Neural crest cell (in vitro differentiated cells): ENCODE measurements around the gene DYSF. TPM values are rescaled to one million over a fixed set of nuclear protein-coding genes. Genes with fewer than 3 reads are reported as not detected.

ENCODE experiments used
- DNase-seq: peaks from one replicate; pipeline ENCODE4 v3.0.0; 2021; ENCODE audit warnings: low read depth, mixed read lengths, low spot score
- H3K27ac Mint-ChIP-seq: one replicate; pipeline ENCODE4 v1.8.0; 2021; ENCODE audit warnings: mild to moderate bottlenecking, mixed read lengths; ENCODE audit not compliant: unreplicated experiment
- H3K27me3 Mint-ChIP-seq: 2 replicates; pipeline ENCODE4 v1.8.0; 2021; ENCODE audit warnings: low read depth, mild to moderate bottlenecking, mixed read lengths
- H3K36me3 Mint-ChIP-seq: 2 replicates; pipeline ENCODE4 v1.8.0; 2021; ENCODE audit warnings: low read depth, mild to moderate bottlenecking, mixed read lengths
- H3K4me1 Mint-ChIP-seq: 2 replicates; pipeline ENCODE4 v1.8.0; 2021; ENCODE audit warnings: mixed read lengths
- H3K4me3 Mint-ChIP-seq: one replicate; pipeline ENCODE4 v1.8.0; 2021; ENCODE audit warnings: mild to moderate bottlenecking, mixed read lengths
- H3K9me3 Mint-ChIP-seq: 2 replicates; pipeline ENCODE4 v1.8.0; 2021; ENCODE audit warnings: mixed read lengths
- total RNA-seq: library from RNA; stranded (reverse); gene quantifications from 2 replicates; pipeline ENCODE4 v1.2.1, GENCODE V29; 2021
- TF ChIP-seq, protein P1 (sequence below): fragments of 200-600 bp; sonication (generic); conservative IDR thresholded peaks from 2 replicates; pipeline ENCODE4 v1.5.0; 2021; ENCODE audit warnings: antibody characterized with exemption, mild to moderate bottlenecking

Gene DYSF
- total RNA-seq, 1 donor from 2014 or later, result 2.2 TPM

DNA sequence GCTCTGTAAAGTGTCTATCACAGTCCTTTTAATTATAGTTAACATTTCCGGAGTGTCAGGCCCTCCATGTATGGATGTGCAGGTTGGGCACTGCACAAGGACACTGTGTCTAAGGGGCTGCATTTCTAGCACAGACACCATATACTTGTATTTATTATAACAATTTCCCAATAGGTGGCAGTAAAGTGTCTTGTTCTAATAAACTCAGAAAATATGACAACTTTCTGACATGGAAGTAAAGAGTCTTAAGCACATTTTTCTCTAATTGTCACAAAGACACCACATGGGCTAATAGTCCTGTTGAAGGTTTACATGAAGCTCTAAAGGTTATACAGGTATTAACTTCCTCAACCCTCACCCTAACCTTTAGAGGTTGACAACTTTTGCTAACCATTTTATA is 156.6 kb downstream of the DYSF start:
- H3K4me3 Mint-ChIP-seq, result no peak overlapping the region
- H3K27me3 Mint-ChIP-seq, result peaks cover 24% of the 10 kb centered on the region
- DNase-seq, result no peak
- H3K36me3 Mint-ChIP-seq, result no peaks in the 10 kb centered on the region
- no peak overlapping the region for H3K27ac Mint-ChIP-seq
- no peaks in the 10 kb centered on the region for H3K9me3 Mint-ChIP-seq
- H3K4me1 Mint-ChIP-seq, result peaks cover 7% of the 10 kb centered on the region
- TF ChIP-seq, protein P1, sequence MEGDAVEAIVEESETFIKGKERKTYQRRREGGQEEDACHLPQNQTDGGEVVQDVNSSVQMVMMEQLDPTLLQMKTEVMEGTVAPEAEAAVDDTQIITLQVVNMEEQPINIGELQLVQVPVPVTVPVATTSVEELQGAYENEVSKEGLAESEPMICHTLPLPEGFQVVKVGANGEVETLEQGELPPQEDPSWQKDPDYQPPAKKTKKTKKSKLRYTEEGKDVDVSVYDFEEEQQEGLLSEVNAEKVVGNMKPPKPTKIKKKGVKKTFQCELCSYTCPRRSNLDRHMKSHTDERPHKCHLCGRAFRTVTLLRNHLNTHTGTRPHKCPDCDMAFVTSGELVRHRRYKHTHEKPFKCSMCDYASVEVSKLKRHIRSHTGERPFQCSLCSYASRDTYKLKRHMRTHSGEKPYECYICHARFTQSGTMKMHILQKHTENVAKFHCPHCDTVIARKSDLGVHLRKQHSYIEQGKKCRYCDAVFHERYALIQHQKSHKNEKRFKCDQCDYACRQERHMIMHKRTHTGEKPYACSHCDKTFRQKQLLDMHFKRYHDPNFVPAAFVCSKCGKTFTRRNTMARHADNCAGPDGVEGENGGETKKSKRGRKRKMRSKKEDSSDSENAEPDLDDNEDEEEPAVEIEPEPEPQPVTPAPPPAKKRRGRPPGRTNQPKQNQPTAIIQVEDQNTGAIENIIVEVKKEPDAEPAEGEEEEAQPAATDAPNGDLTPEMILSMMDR, result peak; percentile 54

DNA sequence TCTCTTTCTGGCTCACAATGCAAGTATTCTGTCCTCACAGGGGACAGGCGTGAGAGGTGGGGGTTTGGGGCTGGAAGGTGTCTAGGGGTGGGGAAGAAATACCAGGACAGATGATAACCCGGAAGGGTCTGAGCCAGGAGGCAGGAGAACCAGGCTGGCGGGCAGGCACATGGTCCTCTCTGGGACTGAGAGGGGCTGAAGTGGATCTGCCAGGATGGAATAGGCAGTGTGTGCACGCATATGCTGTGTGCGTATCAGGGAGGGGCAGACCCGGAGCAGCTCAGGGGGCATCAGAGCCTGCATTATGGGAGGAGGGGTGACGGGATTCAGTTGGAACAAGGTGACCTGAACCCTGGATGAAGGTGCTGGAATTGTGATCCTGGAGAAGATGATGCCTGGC is 157.3 kb downstream of the DYSF start:
- TF ChIP-seq, protein P1, result no peak
- Mint-ChIP-seq H3K27ac (peak overlapping the region; percentile 35), H3K9me3 (no peaks in the 10 kb centered on the region), H3K36me3 (no peaks in the 10 kb centered on the region), H3K4me3 (no peak overlapping the region), H3K4me1 (no peaks in the 10 kb centered on the region), H3K27me3 (peaks cover 21% of the 10 kb centered on the region)
- no peak for DNase-seq

DNA sequence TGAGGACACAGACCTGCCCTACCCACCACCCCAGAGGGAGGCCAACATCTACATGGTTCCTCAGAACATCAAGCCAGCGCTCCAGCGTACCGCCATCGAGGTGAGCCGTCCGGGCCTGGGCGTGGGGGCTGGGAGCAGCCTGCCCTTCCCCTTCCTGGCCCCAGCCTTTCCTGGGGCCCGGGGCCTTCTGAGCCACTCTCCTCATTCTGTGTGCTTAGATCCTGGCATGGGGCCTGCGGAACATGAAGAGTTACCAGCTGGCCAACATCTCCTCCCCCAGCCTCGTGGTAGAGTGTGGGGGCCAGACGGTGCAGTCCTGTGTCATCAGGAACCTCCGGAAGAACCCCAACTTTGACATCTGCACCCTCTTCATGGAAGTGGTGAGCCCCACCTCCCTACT is 157.9 kb downstream of the DYSF start:
- TF ChIP-seq, protein P1, result no peak
- Mint-ChIP-seq H3K4me3 (no peak overlapping the region), H3K9me3 (no peaks in the 10 kb centered on the region), H3K27ac (peak overlapping the region; percentile 43), H3K4me1 (no peaks in the 10 kb centered on the region), H3K36me3 (no peaks in the 10 kb centered on the region), H3K27me3 (peaks cover 19% of the 10 kb centered on the region)
- no peak for DNase-seq

DNA sequence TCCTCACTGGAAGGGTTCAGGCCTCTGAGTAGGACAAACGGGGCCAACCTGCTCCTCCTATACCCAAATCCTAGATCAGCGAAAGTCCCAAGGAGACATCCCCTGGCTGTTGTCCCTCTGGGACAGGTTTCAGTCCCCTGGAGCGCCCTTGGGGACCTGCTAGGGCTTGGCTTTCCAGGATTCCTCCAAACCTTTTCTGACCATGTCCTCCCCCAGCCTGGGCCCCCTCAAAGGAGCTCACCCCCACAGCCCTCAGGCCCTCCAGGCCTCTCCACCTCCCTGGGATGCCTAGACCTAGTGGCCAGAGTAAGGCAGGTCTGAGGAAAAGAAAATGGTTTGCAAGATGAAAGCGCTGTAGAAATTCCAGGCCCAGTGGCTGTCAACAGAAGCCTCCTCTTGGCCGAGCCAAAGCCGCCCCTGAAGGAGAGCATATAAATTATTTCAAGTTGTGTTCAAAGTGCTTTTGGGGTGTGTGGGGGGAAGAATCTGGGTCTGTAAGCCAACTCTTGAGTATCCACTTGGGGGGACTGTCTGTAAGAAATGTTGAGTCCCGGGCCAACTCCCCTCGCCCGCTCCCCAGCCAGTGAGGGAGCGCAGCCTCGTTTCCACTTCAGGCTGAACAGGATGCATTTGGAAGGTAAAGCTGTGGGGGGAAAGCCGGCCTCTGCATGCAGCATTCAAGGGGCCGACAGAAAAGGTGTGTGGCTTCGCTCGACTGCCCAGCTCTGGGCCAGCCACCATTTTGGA is 158.6 kb downstream of the DYSF start:
- no peak for DNase-seq
- Mint-ChIP-seq H3K27me3 (peaks cover 13% of the 10 kb centered on the region), H3K36me3 (no peaks in the 10 kb centered on the region), H3K4me1 (no peaks in the 10 kb centered on the region), H3K4me3 (no peak overlapping the region), H3K9me3 (no peaks in the 10 kb centered on the region), H3K27ac (peak overlapping the region; percentile 43)
- TF ChIP-seq, protein P1, result no peak

DNA sequence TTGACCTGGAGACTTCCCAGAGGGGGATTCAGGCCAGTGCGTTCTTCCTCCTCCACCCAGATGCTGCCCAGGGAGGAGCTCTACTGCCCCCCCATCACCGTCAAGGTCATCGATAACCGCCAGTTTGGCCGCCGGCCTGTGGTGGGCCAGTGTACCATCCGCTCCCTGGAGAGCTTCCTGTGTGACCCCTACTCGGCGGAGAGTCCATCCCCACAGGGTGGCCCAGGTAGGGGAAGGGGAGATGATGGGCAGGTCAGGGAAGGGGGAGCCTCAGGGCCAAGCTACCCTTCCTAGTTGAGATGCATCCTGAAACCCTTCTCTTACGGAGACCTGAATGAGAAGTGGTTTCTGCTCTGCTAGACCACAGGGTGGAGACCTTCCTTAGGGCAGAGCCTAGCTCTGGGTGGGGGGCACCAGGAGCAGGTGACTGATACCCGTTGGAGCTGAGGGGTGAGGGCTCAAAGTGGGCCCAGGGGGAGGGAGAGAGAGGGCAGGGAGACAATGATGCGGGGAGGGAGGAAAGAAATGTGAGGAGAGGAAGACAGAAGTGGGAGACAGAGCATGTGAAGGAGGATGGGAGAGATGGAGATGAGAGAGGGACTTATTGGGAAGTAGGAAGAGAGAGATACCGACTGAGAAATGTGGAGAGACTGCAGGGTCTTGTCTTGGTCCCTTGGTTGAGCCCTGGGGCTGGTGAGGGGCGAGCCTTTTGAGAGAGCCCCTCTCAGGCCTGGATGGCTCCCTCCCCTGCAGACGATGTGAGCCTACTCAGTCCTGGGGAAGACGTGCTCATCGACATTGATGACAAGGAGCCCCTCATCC is 159.4 kb downstream of the DYSF start:
- Mint-ChIP-seq H3K27me3 (peaks cover 4% of the 10 kb centered on the region), H3K9me3 (no peaks in the 10 kb centered on the region), H3K4me1 (no peaks in the 10 kb centered on the region), H3K4me3 (no peak overlapping the region), H3K36me3 (no peaks in the 10 kb centered on the region), H3K27ac (no peak overlapping the region)
- TF ChIP-seq, protein P1, result no peak
- no peak for DNase-seq
